Psoas muscle (tissue), 8 donors: ENCODE measurements around the gene GPR62. TPM values are rescaled to one million over a fixed set of nuclear protein-coding genes. Genes with fewer than 3 reads are reported as not detected.
A peak's percentile ranks its signal among the peaks of the same experiment; 100 is the strongest.

Experiments used
- ATAC-seq, 4 donors: fragments of 200-7000 bp; cut with Tn5 transposase; one replicate each; pipeline ENCODE4 v1.9.1; 2020; ENCODE audit warnings: moderate library complexity in 3 of 4, mild to moderate bottlenecking in 2 of 4
- DNase-seq, 2 donors: peaks; one replicate each; pipeline ENCODE4 v3.0.0-alpha.2; 2020
- H3K27ac ChIP-seq: fragments of 200-600 bp; one replicate; pipeline ENCODE4 v1.8.0; 2022
- H3K27me3 ChIP-seq, 3 donors: fragments of 200-600 bp in 1 of 3; one replicate each; pipeline versions ENCODE4 v1.6.1 to v1.8.0; 2013 to 2022; ENCODE audit warnings: low read length in 2 of 3, mild to moderate bottlenecking in 2 of 3, moderate library complexity in 1 of 3; ENCODE audit not compliant: insufficient read depth in 3 of 3
- H3K36me3 ChIP-seq, 2 donors: fragments of 200-600 bp in 1 of 2; one replicate each; pipeline versions ENCODE4 v1.6.1 to v1.8.0; 2013 to 2022; ENCODE audit warnings: low read depth in 1 of 2, mild to moderate bottlenecking in 1 of 2, moderate library complexity in 1 of 2; ENCODE audit not compliant: insufficient read depth in 1 of 2
- H3K4me1 ChIP-seq: fragments of 200-600 bp; one replicate; pipeline ENCODE4 v1.8.0; 2022
- H3K4me3 ChIP-seq: fragments of 200-600 bp; one replicate; pipeline ENCODE4 v1.8.0; 2022; ENCODE audit warnings: mild to moderate bottlenecking
- H3K9me3 ChIP-seq: fragments of 200-600 bp; one replicate; pipeline ENCODE4 v1.8.0; 2022
- whole genome bisulfite sequencing, 3 donors: extraction: QIAGEN DNeasy Blood & Tissue Kit; methylation state at CpG; one replicate each; pipeline versions ENCODE4 v1.1.6 to v1.1.7; 2013; 5-methylcytosine and 5-hydroxymethylcytosine counted together
- intact Hi-C, 2 donors: fragments of 100-400 bp; cut with DNase I; formaldehyde crosslinking; loops; one replicate each; pipeline versions ENCODE4 v1.11.0 to v1.14.2; 2022
- polyA plus RNA-seq, 3 donors: library from polyadenylated mRNA; stranded (reverse); fragments of 200-250 nt; gene quantifications; one replicate each; pipeline ENCODE4 v1.2.3, GENCODE V29; 2013
- total RNA-seq, 4 donors: library from RNA; stranded (reverse); fragmentation: NEBNext Ultra II Directional in 2 of 4; extraction: Animal tissue kit (Norgen Biotek cat#: 25700) in 2 of 4; gene quantifications; one replicate each; pipeline versions ENCODE4 v1.2.1 to v1.2.4, GENCODE V29; 2021 to 2023
- TF ChIP-seq, protein P1 (sequence below): fragments of 200-600 bp; IDR thresholded peaks from one replicate; pipeline ENCODE4 v1.8.0; 2022; ENCODE audit warnings: antibody characterized with exemption
- donor health status: healthy with polysubstance abuse.
- donor health status: DM: no; HTN: no; CAD: no; lungs with moderate emphysema.
- donor health status: Bipolar disorder and iron deficiency.
- donor health status: healthy.
- donor health status: DM: yes; HTN: yes; CAD: no.
- donor health status: DM: no; HTN: no; CAD: no.
- donor health status: DM: no; HTN: no; CAD: no.
- donor health status: DM: yes; HTN: yes; CAD: no.

The GPR62 gene
- total and polyA plus RNA-seq, 7 donors = 0.04 to 0.93 (median 0.20) TPM

DNA sequence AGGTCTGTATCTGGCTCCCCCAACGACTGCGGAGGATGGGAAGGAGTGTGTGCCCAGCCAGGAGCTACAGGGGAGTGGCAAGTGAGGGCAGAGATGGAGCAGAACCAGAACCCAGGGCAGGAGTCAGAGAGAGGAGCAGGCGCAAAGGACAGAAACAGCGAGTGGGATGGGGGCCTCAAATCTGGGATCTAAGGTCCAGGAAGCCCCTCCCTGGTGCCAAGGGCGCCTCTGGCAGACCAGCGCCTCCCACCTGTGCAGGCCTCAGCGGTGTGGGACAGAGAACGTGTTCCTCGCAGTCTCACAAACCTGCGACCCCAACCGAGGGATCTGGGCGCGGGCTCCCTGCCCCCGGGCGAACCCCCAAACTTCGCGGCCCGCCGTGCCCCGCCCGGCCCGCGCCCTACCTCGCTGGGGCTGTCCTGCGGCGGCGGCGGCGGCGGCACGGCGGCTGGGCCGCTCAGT is 11.8 kb downstream of the GPR62 start:
- DNase-seq (no peak), ATAC-seq (peak in 1 of 4 donors; percentile 4)
- intact Hi-C loops = no loop called here
- Histone ChIP-seq H3K27ac (peak overlapping the region; percentile 82), H3K27me3 (no peaks in the 10 kb centered on the region), H3K4me1 (peaks cover 57% of the 10 kb centered on the region), H3K9me3 (no peaks in the 10 kb centered on the region), H3K4me3 (peak overlapping the region; percentile 81), H3K36me3 (no peaks in the 10 kb centered on the region)
- TF ChIP-seq, protein P1, sequence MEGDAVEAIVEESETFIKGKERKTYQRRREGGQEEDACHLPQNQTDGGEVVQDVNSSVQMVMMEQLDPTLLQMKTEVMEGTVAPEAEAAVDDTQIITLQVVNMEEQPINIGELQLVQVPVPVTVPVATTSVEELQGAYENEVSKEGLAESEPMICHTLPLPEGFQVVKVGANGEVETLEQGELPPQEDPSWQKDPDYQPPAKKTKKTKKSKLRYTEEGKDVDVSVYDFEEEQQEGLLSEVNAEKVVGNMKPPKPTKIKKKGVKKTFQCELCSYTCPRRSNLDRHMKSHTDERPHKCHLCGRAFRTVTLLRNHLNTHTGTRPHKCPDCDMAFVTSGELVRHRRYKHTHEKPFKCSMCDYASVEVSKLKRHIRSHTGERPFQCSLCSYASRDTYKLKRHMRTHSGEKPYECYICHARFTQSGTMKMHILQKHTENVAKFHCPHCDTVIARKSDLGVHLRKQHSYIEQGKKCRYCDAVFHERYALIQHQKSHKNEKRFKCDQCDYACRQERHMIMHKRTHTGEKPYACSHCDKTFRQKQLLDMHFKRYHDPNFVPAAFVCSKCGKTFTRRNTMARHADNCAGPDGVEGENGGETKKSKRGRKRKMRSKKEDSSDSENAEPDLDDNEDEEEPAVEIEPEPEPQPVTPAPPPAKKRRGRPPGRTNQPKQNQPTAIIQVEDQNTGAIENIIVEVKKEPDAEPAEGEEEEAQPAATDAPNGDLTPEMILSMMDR = no peak
- 2 to 11% (median 2%) methylated on average over 9 to 33 of the region's 33 CpGs for WGBS, 3 donors

DNA sequence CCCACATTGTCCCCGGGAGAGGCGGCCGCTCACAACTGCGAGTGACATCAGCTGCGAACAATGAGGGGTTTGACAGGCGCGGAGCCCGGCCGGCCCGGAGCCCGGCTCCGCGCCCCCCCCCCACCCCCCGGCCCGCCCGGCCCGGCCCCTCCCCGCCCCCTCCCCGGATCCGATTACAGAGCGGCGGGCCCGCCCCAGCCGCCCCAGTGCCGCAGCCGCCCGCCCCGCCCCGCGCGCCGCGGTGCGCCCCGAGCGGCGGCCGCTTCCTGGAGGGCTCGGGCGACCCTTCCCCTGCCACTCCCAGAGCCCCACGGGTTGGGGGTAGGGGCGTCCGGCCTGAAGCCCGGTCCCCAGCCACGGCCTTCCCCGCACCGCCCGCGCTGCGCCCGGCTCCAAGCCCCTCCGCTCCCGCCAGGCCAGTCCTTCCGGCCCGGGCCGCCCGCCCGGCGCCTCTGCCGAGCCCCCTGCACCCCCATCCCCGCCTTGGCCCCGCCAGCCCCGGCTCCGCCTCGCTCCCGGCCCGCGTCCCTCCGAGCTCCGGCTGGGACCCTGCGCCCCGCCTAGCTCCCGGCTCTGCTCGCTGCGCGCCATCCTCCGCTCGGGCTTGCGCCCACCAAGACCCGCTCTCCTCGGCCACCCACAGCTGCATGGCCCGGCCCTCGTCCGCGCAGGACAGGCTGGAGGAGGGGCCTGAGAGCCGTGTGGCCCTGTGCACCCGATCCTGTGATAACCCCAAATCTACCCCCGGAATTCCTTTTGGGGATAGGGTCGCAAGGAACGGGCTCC is 12.4 kb downstream of the GPR62 start, which contains the start of gene PCBP4:
PCBP4 (minus strand) TSS at position 71 of the 786 bp plus-strand sequence. CDS start 6,214 bp downstream, outside the sequence.
- ATAC-seq = peak; percentile 49 to 70 (median 65)
- no peaks in the 10 kb centered on the region for H3K27me3 ChIP-seq
- H3K4me1 ChIP-seq = peaks cover 55% of the 10 kb centered on the region
- H3K27ac ChIP-seq = peak within 1 kb of the TSS; percentile 82
- intact Hi-C loops = no loop called here
- TF ChIP-seq, protein P1 = no peak
- H3K36me3 ChIP-seq = no peaks in the 10 kb centered on the region
- 0 to 1% (median 0%) methylated on average over 48 to 88 of the region's 90 CpGs for WGBS, 3 donors
- H3K4me3 ChIP-seq = peak within 1 kb of the TSS; percentile 81
- DNase-seq = peak; percentile 76 to 89
- no peaks in the 10 kb centered on the region for H3K9me3 ChIP-seq

DNA sequence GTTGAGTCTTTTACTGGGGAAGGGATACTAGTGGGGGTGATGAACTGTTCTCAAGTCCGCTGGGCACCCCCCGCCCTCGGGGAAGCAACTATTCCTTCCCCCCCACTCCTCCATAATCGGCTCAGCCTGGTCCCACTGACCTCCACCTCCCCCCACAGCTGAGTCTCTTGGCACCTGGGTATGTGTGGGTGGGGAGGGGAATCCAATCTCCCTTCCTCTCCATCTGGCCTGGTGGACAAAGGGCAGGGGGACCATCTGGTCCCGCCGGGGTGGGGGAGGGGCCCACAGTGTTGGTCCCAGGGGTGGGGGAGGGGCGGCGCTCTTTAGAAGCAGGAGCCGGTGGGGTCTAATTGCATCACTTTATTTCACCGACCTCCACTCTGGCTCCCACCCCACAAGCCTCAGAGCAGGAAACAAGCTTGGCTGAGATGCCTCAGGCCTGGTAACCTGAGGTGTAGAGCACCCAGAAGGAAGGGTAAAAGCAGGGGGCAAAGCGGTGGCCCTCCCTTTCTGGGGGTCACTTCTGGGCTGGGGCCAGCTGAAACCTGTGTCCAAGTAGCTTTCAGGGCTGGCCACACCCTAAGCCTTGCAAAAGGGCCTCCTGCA is 13.1 kb downstream of the GPR62 start:
- peak overlapping the region; percentile 82 for H3K27ac ChIP-seq
- TF ChIP-seq, protein P1 = no peak

DNA sequence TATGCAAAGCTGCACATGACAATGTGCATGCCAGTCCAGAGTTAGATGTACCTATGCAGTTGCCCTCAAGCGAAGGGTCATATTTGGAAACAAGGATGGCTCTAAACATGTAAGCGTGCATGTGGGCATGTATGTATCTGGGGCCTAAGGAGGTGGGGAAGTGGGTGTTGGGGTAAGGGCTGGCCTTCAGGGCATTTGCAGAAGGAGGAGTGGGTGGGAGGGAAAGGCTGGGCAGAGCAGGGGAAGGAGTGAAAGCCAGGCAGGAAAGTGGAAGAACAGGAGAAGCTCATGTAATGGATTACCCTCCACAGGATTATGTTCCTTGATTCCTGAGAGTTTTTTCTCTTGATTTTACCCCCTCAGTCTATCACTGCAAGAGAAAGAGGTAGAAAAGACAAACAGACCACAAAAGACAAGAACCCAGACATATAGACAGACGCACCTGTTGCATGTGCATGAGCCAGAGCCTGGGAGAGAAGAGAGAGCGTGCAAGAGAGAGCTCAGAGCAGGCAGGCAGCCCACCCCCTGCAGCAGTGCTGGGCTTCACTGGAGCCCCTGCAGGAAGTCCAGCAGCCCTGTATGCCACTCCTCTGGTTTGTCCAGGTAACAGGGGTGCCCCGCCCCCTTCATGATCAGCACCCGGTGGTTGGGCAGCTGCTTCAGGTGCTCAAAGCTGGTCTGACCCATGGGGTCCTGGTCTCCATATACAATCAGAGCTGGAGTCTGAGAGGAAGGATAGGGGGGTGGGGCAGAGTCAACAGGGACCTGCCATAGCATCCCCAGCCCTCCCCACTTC is 13.9 kb downstream of the GPR62 start:
- Histone ChIP-seq H3K27ac (peak overlapping the region; percentile 82), H3K9me3 (no peaks in the 10 kb centered on the region), H3K27me3 (no peaks in the 10 kb centered on the region), H3K36me3 (no peaks in the 10 kb centered on the region), H3K4me3 (no peak overlapping the region), H3K4me1 (peaks cover 44% of the 10 kb centered on the region)
- ATAC-seq = no peak
- no peak for DNase-seq
- intact Hi-C loops = no loop called here
- WGBS, 3 donors = 73 to 85% (median 80%) methylated on average over 6 of the region's 6 CpGs
- TF ChIP-seq, protein P1 = no peak

More for the DNA sequence above, 13.1 kb downstream of the GPR62 start:
- Histone ChIP-seq H3K36me3 (no peaks in the 10 kb centered on the region), H3K4me3 (peak overlapping the region; percentile 81), H3K4me1 (peaks cover 51% of the 10 kb centered on the region), H3K9me3 (no peaks in the 10 kb centered on the region), H3K27me3 (no peaks in the 10 kb centered on the region)
- intact Hi-C loops = no loop called here
- DNase-seq (peak in 1 of 2 donors; percentile 34), ATAC-seq (peak in 2 of 4 donors; percentile 5 to 8)
- WGBS, 3 donors = 9 to 13% (median 12%) methylated on average over 10 to 11 of the region's 11 CpGs
